LNCAP (cell line): ENCODE data around the gene PDE4D.

Experiments used
- TF ChIP-seq, protein P1 (sequence below): fragments of 450-650 bp; IDR thresholded peaks from 2 replicates; pipeline ENCODE4 v1.5.1; 2017; ENCODE audit warnings: mild to moderate bottlenecking

Gene PDE4D

GRCh38 chr5:59238126-59238902 lies 655.2 kb downstream of the PDE4D start:
- TF ChIP-seq, protein P1, sequence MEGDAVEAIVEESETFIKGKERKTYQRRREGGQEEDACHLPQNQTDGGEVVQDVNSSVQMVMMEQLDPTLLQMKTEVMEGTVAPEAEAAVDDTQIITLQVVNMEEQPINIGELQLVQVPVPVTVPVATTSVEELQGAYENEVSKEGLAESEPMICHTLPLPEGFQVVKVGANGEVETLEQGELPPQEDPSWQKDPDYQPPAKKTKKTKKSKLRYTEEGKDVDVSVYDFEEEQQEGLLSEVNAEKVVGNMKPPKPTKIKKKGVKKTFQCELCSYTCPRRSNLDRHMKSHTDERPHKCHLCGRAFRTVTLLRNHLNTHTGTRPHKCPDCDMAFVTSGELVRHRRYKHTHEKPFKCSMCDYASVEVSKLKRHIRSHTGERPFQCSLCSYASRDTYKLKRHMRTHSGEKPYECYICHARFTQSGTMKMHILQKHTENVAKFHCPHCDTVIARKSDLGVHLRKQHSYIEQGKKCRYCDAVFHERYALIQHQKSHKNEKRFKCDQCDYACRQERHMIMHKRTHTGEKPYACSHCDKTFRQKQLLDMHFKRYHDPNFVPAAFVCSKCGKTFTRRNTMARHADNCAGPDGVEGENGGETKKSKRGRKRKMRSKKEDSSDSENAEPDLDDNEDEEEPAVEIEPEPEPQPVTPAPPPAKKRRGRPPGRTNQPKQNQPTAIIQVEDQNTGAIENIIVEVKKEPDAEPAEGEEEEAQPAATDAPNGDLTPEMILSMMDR, result no peak

DNA sequence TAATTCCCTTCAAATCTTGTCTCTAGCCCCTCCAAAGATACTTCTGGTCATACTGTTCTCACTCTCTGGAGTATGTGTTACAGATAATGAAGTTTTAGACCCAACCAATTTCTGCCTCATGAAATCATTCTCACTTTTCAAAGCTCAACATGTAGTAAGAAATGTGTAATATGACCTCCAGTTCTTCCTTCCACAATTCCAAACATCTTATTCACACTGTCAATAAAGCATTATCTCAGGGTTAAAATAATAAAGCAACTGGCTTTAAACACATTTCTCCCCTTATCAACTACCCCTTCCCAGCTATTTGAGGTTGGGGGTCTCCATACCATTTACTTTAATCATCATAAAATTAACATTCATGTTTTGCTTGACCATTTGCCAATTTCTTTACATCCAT lies 656.5 kb downstream of the PDE4D start:
- TF ChIP-seq, protein P1, result no peak

DNA sequence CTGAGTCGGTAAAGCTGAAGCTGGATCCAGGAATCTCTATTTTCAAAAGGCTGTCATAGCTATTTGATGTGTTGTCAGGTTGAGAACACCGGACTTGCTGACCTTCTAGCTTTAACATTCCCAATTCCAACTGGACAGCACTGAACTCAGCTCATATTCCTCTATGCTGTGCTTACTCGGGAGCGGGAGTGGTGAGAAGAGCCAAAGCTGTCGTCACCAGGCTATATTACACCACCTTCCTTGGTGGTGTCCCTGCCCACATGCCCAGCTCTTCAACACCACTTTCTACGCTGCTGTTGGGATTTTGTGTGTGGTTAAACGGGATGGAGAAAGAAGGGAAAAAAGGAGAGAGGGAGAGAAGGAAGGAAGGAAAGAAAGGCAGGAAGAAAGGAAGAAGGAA lies 657.1 kb downstream of the PDE4D start:
- TF ChIP-seq, protein P1, result no peak

DNA sequence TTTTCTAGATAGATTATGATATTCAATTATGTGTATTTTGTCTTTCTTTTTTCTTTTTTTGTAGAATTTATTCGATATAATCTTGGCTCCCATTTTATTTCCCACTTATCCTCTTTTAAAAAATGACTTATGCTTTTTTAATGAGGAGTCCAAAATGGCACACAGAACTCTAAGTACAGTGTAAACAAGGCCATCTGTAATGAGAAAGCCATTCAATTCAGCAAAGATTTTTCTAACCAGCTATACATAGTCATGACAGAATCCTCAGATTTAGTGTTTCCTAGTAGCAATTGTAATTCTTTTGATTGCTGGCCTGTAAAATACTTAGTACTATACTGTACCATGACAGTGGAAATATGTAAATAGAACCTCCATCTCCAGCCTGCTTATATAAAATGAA lies 659.3 kb downstream of the PDE4D start:
- TF ChIP-seq, protein P1, result no peak

DNA sequence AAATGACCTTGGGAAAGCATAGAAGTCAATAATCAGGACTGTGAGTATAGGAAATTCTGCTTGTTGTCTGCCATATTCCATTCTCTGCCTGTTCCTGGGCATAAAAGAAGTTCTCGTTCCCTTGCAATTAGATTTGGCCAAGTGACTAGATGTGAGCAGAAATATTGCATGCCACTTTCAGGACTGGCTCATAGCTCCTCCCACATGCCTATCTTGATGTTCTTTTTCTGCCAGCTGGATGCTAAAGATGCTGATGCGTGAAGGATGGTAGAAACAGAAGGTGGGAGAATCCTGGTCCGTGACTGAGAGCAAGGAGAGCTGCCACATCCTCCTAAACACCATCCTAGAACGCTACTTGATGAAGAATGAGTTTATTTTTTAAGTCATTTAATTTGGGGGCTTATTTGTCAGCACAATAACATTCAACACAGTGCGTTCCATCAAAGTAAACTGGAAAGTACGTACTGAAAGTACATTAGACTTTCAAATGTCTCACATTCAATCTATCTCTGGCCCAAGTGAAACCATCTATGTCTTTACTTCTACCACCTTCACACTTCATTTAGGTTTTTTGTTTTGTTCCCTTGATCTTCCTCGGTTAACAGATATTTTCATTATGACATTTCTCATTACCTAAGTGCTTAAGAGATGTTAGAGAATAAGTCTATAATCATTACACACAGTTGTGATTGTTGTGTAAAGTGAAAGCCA lies 662.1 kb downstream of the PDE4D start:
- TF ChIP-seq, protein P1, result no peak

- TF ChIP-seq, protein P1, result no peak
These were observed 670.6 kb downstream of the PDE4D start for GRCh38 chr5:59222687-59223511.

DNA sequence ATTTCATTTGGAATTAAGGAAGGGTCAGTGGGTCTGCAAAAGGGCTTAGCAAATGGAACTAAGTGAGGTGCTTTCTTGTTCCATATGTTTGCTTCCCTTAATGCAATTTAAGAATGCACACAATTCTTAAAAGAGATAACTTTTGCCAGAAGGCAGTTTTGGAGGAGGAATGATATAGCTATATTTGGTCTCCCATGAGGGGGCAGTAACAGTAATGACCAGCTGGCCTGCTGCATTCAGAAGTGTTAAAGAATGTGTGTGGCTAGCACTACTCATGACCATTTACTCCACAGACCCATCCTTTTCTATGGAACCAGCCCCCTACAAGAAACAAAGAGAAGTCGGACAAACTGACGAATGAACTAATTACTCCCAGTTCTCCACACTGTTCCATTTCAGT lies 671.8 kb downstream of the PDE4D start:
- TF ChIP-seq, protein P1, result no peak
